CD8-positive, alpha-beta memory T cell (primary cell): ENCODE measurements around the gene SRPK2. TPM values are rescaled to one million over a fixed set of nuclear protein-coding genes. Genes with fewer than 3 reads are reported as not detected.
A peak's percentile ranks its signal among the peaks of the same experiment; 100 is the strongest.

ENCODE experiments used
- CTCF ChIA-PET: fragments of 350-600 bp; sonication (Branson Sonifier 250); formaldehyde crosslinking; loops from one replicate; lab custom pipeline; 2021; ENCODE audit warnings: antibody characterized with exemption; lab: Charles Lee
- POLR2A ChIA-PET: fragments of 350-600 bp; sonication (Branson Sonifier 250); formaldehyde crosslinking; loops from one replicate; lab custom pipeline; 2021; ENCODE audit warnings: antibody characterized with exemption; lab: Charles Lee
- DNase-seq, 5 donors: peaks; one replicate each; pipeline versions ENCODE4 v3.0.0 to v3.0.0-alpha.2; 2020 to 2022; ENCODE audit warnings: mixed read lengths in 1 of 5
- H3K27ac ChIP-seq: one replicate; pipeline ENCODE4 v1.7.0; 2013; ENCODE audit warnings: low read depth, mild to moderate bottlenecking, low read length, moderate library complexity
- H3K27me3 ChIP-seq: 2 replicates; pipeline ENCODE4 v1.7.0; 2013; ENCODE audit warnings: low read length, mild to moderate bottlenecking; ENCODE audit not compliant: insufficient read depth, poor library complexity, severe bottlenecking
- H3K36me3 ChIP-seq: 2 replicates; pipeline ENCODE4 v1.7.0; 2013; ENCODE audit warnings: mild to moderate bottlenecking, low read length, moderate library complexity; ENCODE audit not compliant: insufficient read depth
- H3K4me1 ChIP-seq: 2 replicates; pipeline ENCODE4 v1.7.0; 2013; ENCODE audit warnings: mild to moderate bottlenecking, low read length, moderate library complexity; ENCODE audit not compliant: insufficient read depth
- H3K4me3 ChIP-seq: 2 replicates; pipeline ENCODE4 v1.7.0; 2013; ENCODE audit warnings: mild to moderate bottlenecking, low read length
- H3K9me3 ChIP-seq: 2 replicates; pipeline ENCODE4 v1.7.0; 2013; ENCODE audit warnings: mild to moderate bottlenecking, low read length
- H3K27ac Mint-ChIP-seq, 8 donors: one replicate each; pipeline ENCODE4 v1.8.0; 2020 to 2021; ENCODE audit warnings: mixed read lengths in 8 of 8, mild to moderate bottlenecking in 6 of 8, inconsistent platforms in 3 of 8, moderate library complexity in 3 of 8
- H3K27me3 Mint-ChIP-seq, 2 donors: one replicate each; pipeline ENCODE4 v1.8.0; 2020 to 2021; ENCODE audit warnings: mixed read lengths in 2 of 2, mild to moderate bottlenecking in 1 of 2, moderate library complexity in 1 of 2
- H3K36me3 Mint-ChIP-seq, 3 donors: one replicate each; pipeline ENCODE4 v1.8.0; 2020 to 2021; ENCODE audit warnings: mixed read lengths in 3 of 3, inconsistent platforms in 1 of 3, mild to moderate bottlenecking in 1 of 3
- H3K4me1 Mint-ChIP-seq, 3 donors: one replicate each; pipeline ENCODE4 v1.8.0; 2020 to 2021; ENCODE audit warnings: mixed read lengths in 3 of 3, inconsistent platforms in 1 of 3, mild to moderate bottlenecking in 1 of 3
- H3K4me3 Mint-ChIP-seq, 7 donors: one replicate each; pipeline ENCODE4 v1.8.0; 2020 to 2021; ENCODE audit warnings: mixed read lengths in 7 of 7, mild to moderate bottlenecking in 6 of 7, moderate library complexity in 4 of 7, inconsistent platforms in 2 of 7
- H3K9me3 Mint-ChIP-seq, 5 donors: one replicate each; pipeline ENCODE4 v1.8.0; 2020 to 2022; ENCODE audit warnings: mixed read lengths in 5 of 5, mild to moderate bottlenecking in 3 of 5, moderate library complexity in 2 of 5, inconsistent platforms in 1 of 5
- polyA plus RNA-seq: library from polyadenylated mRNA; unstranded; fragments of 300-500 nt; fragmentation: Illumina TruSeq; gene quantifications from one replicate; pipeline ENCODE4 v1.2.3, GENCODE V29; 2021
- total RNA-seq, 2 experiments: library from RNA; stranded (reverse); gene quantifications; one replicate each; pipeline ENCODE4 v1.2.3, GENCODE V29; 2021

The SRPK2 gene
- total and polyA plus RNA-seq, 3 experiments from 2014 or later, result 40.8 to 59.5 (median 41.3) TPM

GRCh38 chr7:105185290-105186010 lies 203.3 kb downstream of the SRPK2 start:
- Histone ChIP-seq H3K9me3 (no peaks in the 10 kb centered on the region), H3K4me3 (no peak overlapping the region), H3K27ac (no peak overlapping the region), H3K27me3 (no peaks in the 10 kb centered on the region), H3K36me3 (no peaks in the 10 kb centered on the region), H3K4me1 (no peaks in the 10 kb centered on the region)
- H3K4me3 Mint-ChIP-seq, result no peak overlapping the region
- H3K9me3 Mint-ChIP-seq, result no peaks in the 10 kb centered on the region
- no peak overlapping the region for H3K27ac Mint-ChIP-seq
- ChIA-PET CTCF (no interaction called here), POLR2A (no interaction called here)
- H3K27me3 Mint-ChIP-seq, result no peaks in the 10 kb centered on the region
- no peak for DNase-seq
- H3K36me3 Mint-ChIP-seq, result peaks cover 4 to 8% (median 7%) of the 10 kb centered on the region in 3 donors
- peaks cover 38 to 44% (median 39%) of the 10 kb centered on the region in 3 donors for H3K4me1 Mint-ChIP-seq

GRCh38 chr7:105180002-105180401 lies 208.7 kb downstream of the SRPK2 start:
- H3K27ac Mint-ChIP-seq, result no peak overlapping the region
- CTCF ChIA-PET, result no interaction called here

GRCh38 chr7:105178928-105179541 lies 209.7 kb downstream of the SRPK2 start:
- Mint-ChIP-seq H3K36me3 (peaks cover 1 to 6% (median 5%) of the 10 kb centered on the region in 3 donors), H3K27ac (no peak overlapping the region), H3K4me1 (peaks cover 37 to 55% (median 49%) of the 10 kb centered on the region in 3 donors), H3K4me3 (no peak overlapping the region), H3K27me3 (no peaks in the 10 kb centered on the region), H3K9me3 (peaks cover 0 to 2% (median 0%) of the 10 kb centered on the region in 5 donors)
- Histone ChIP-seq H3K4me1 (no peaks in the 10 kb centered on the region), H3K4me3 (no peak overlapping the region), H3K36me3 (no peaks in the 10 kb centered on the region), H3K9me3 (no peaks in the 10 kb centered on the region), H3K27me3 (no peaks in the 10 kb centered on the region), H3K27ac (no peak overlapping the region)
- ChIA-PET POLR2A (interaction anchor here (0.6 kb wide), 1 partner anchor 366 kb away, joined by 3 read pairs; no protein-coding TSS in a partner anchor), CTCF (no interaction called here)
- DNase-seq, result no peak

More at GRCh38 chr7:105180002-105180401, 208.7 kb downstream of the SRPK2 start:
- peaks cover 0 to 2% (median 0%) of the 10 kb centered on the region in 5 donors for H3K9me3 Mint-ChIP-seq
- Histone ChIP-seq H3K36me3 (no peaks in the 10 kb centered on the region), H3K9me3 (no peaks in the 10 kb centered on the region), H3K27ac (no peak overlapping the region), H3K27me3 (no peaks in the 10 kb centered on the region), H3K4me3 (no peak overlapping the region), H3K4me1 (no peaks in the 10 kb centered on the region)
- no peak for DNase-seq
- H3K27me3 Mint-ChIP-seq, result no peaks in the 10 kb centered on the region
- H3K36me3 Mint-ChIP-seq, result peaks cover 1 to 6% (median 5%) of the 10 kb centered on the region in 3 donors
- POLR2A ChIA-PET, result no interaction called here
- no peak overlapping the region for H3K4me3 Mint-ChIP-seq
- peaks cover 33 to 50% (median 48%) of the 10 kb centered on the region in 3 donors for H3K4me1 Mint-ChIP-seq

- Mint-ChIP-seq H3K36me3 (peaks cover under 1 to 6% (median 5%) of the 10 kb centered on the region in 3 donors), H3K4me3 (no peak overlapping the region), H3K27ac (peak overlapping the region in 1 of 8 donors; percentile 55), H3K4me1 (peaks cover 40 to 59% (median 55%) of the 10 kb centered on the region in 3 donors), H3K27me3 (no peaks in the 10 kb centered on the region), H3K9me3 (peaks cover 0 to 2% (median 0%) of the 10 kb centered on the region in 5 donors)
- Histone ChIP-seq H3K4me1 (no peaks in the 10 kb centered on the region), H3K27ac (no peak overlapping the region), H3K36me3 (no peaks in the 10 kb centered on the region), H3K9me3 (no peaks in the 10 kb centered on the region), H3K4me3 (no peak overlapping the region), H3K27me3 (no peaks in the 10 kb centered on the region)
- POLR2A ChIA-PET, result no interaction called here
- CTCF ChIA-PET, result no interaction called here
- DNase-seq, result no peak
Observed at GRCh38 chr7:105178177-105178576, 210.5 kb downstream of the SRPK2 start.

GRCh38 chr7:105177026-105177425 lies 211.7 kb downstream of the SRPK2 start:
- H3K27ac Mint-ChIP-seq, result no peak overlapping the region
- H3K27ac ChIP-seq, result no peak overlapping the region
- H3K9me3 Mint-ChIP-seq, result peaks cover 0 to 2% (median 0%) of the 10 kb centered on the region in 5 donors
- H3K4me1 Mint-ChIP-seq, result peaks cover 40 to 67% (median 58%) of the 10 kb centered on the region in 3 donors
- H3K4me1 ChIP-seq, result no peaks in the 10 kb centered on the region
- no peaks in the 10 kb centered on the region for H3K27me3 ChIP-seq
- no peaks in the 10 kb centered on the region for H3K9me3 ChIP-seq
- H3K4me3 Mint-ChIP-seq, result no peak overlapping the region
- ChIA-PET CTCF (no interaction called here), POLR2A (no interaction called here)
- no peaks in the 10 kb centered on the region for H3K27me3 Mint-ChIP-seq
- H3K36me3 ChIP-seq, result no peaks in the 10 kb centered on the region
- H3K36me3 Mint-ChIP-seq, result peaks cover 0 to 6% (median 5%) of the 10 kb centered on the region in 3 donors
- no peak overlapping the region for H3K4me3 ChIP-seq
- DNase-seq, result no peak

- H3K27me3 Mint-ChIP-seq, result no peaks in the 10 kb centered on the region
- no peak for DNase-seq
- Histone ChIP-seq H3K4me1 (no peaks in the 10 kb centered on the region), H3K4me3 (no peak overlapping the region), H3K27me3 (no peaks in the 10 kb centered on the region), H3K9me3 (no peaks in the 10 kb centered on the region), H3K27ac (no peak overlapping the region), H3K36me3 (no peaks in the 10 kb centered on the region)
- H3K9me3 Mint-ChIP-seq, result no peaks in the 10 kb centered on the region
- H3K36me3 Mint-ChIP-seq, result peaks cover 0 to 7% (median 5%) of the 10 kb centered on the region in 3 donors
- peak overlapping the region in 2 of 8 donors; percentile 12 to 70 for H3K27ac Mint-ChIP-seq
- CTCF ChIA-PET, result no interaction called here
- peaks cover 33 to 47% (median 42%) of the 10 kb centered on the region in 3 donors for H3K4me1 Mint-ChIP-seq
- POLR2A ChIA-PET, result no interaction called here
- peak overlapping the region in 1 of 7 donors; percentile 48 for H3K4me3 Mint-ChIP-seq
Observed at GRCh38 chr7:105173586-105173985, 215.1 kb downstream of the SRPK2 start.

- POLR2A ChIA-PET, result no interaction called here
Observed at GRCh38 chr7:105164751-105165150, 224.0 kb downstream of the SRPK2 start.

GRCh38 chr7:105163718-105164117 lies 225.0 kb downstream of the SRPK2 start:
- H3K4me1 ChIP-seq, result no peaks in the 10 kb centered on the region
- DNase-seq, result no peak
- POLR2A ChIA-PET, result no interaction called here
- Mint-ChIP-seq H3K9me3 (no peaks in the 10 kb centered on the region), H3K36me3 (peaks cover 24 to 74% (median 25%) of the 10 kb centered on the region in 3 donors), H3K4me1 (peaks cover 0 to 8% (median 3%) of the 10 kb centered on the region in 3 donors), H3K27ac (peak overlapping the region in 1 of 8 donors; percentile 43), H3K27me3 (no peaks in the 10 kb centered on the region), H3K4me3 (no peak overlapping the region)
- CTCF ChIA-PET, result interaction anchor here (1.0 kb wide), 1 partner anchor 18 kb away, joined by 3 read pairs; no protein-coding TSS in a partner anchor
- H3K27me3 ChIP-seq, result no peaks in the 10 kb centered on the region
- no peak overlapping the region for H3K27ac ChIP-seq
- peaks cover 4% of the 10 kb centered on the region for H3K36me3 ChIP-seq
- no peaks in the 10 kb centered on the region for H3K9me3 ChIP-seq
- no peak overlapping the region for H3K4me3 ChIP-seq

More at GRCh38 chr7:105164751-105165150, 224.0 kb downstream of the SRPK2 start:
- peak overlapping the region in 3 of 8 donors; percentile 14 to 35 (median 34) for H3K27ac Mint-ChIP-seq
- peaks cover 0 to 4% (median 0%) of the 10 kb centered on the region in 3 donors for H3K4me1 Mint-ChIP-seq
- H3K27me3 Mint-ChIP-seq, result no peaks in the 10 kb centered on the region
- no peaks in the 10 kb centered on the region for H3K27me3 ChIP-seq
- no peak overlapping the region for H3K4me3 ChIP-seq
- H3K27ac ChIP-seq, result no peak overlapping the region
- H3K4me3 Mint-ChIP-seq, result no peak overlapping the region
- H3K36me3 Mint-ChIP-seq, result peaks cover 21 to 71% (median 29%) of the 10 kb centered on the region in 3 donors
- H3K9me3 ChIP-seq, result no peaks in the 10 kb centered on the region
- CTCF ChIA-PET, result no interaction called here
- H3K36me3 ChIP-seq, result peaks cover 4% of the 10 kb centered on the region
- H3K4me1 ChIP-seq, result no peaks in the 10 kb centered on the region
- no peak for DNase-seq
- H3K9me3 Mint-ChIP-seq, result no peaks in the 10 kb centered on the region
